Ishikawa (cell line): ENCODE measurements around the gene HOXA4.

ENCODE experiments used
- CEBPB ChIP-seq: IDR thresholded peaks from 2 replicates; pipeline ENCODE4 v1.6.1; 2012
- CREB1 ChIP-seq: IDR thresholded peaks from 2 replicates; pipeline ENCODE4 v1.6.1; 2012; ENCODE audit warnings: low read depth
- EGR1 ChIP-seq: IDR thresholded peaks from 2 replicates; pipeline ENCODE4 v1.6.1; 2012
- EP300 ChIP-seq: IDR thresholded peaks from 2 replicates; pipeline ENCODE4 v1.6.1; 2012; ENCODE audit warnings: borderline replicate concordance
- FOXM1 ChIP-seq: IDR thresholded peaks from 2 replicates; pipeline ENCODE4 v1.6.1; 2012; ENCODE audit warnings: low read depth, borderline replicate concordance
- MAX ChIP-seq: IDR thresholded peaks from 2 replicates; pipeline ENCODE4 v1.6.1; 2012
- NFIC ChIP-seq: IDR thresholded peaks from 2 replicates; pipeline ENCODE4 v1.6.1; 2012
- RAD21 ChIP-seq: IDR thresholded peaks from 2 replicates; pipeline ENCODE4 v1.6.1; 2012; ENCODE audit warnings: low read depth
- REST ChIP-seq: IDR thresholded peaks from 2 replicates; pipeline ENCODE4 v1.6.1; 2012; ENCODE audit warnings: low read depth, mild to moderate bottlenecking
- TAF1 ChIP-seq: IDR thresholded peaks from 2 replicates; pipeline ENCODE4 v1.6.1; 2012; ENCODE audit warnings: low read depth, mild to moderate bottlenecking
- TCF12 ChIP-seq: IDR thresholded peaks from 2 replicates; pipeline ENCODE4 v1.6.1; 2012; ENCODE audit warnings: low read depth
- TEAD4 ChIP-seq: IDR thresholded peaks from 2 replicates; pipeline ENCODE4 v1.6.1; 2012
- USF1 ChIP-seq: IDR thresholded peaks from 2 replicates; pipeline ENCODE4 v1.6.1; 2012
- YY1 ChIP-seq: IDR thresholded peaks from 2 replicates; pipeline ENCODE4 v1.6.1; 2012; ENCODE audit warnings: low read depth
- ZBTB7A ChIP-seq: IDR thresholded peaks from 2 replicates; pipeline ENCODE4 v1.6.1; 2012; ENCODE audit warnings: low read depth

The HOXA4 gene

GRCh38 chr7:27154369-27154768, 23.8 kb upstream of the HOXA4 start:
- TF ChIP-seq EGR1 (no peak), REST (no peak), TCF12 (no peak), CEBPB (no peak), TEAD4 (no peak), NFIC (no peak), TAF1 (no peak), EP300 (no peak), USF1 (no peak), YY1 (no peak), MAX (no peak), FOXM1 (no peak), ZBTB7A (no peak), RAD21 (no peak), CREB1 (no peak)

- TF ChIP-seq FOXM1, result no peak
- no peak for TF ChIP-seq TEAD4
- TF ChIP-seq REST, result no peak
- TF ChIP-seq CREB1, result no peak
- TF ChIP-seq NFIC, result no peak
- TF ChIP-seq TAF1, result no peak
- TF ChIP-seq YY1, result no peak
- no peak for TF ChIP-seq CEBPB
- TF ChIP-seq ZBTB7A, result no peak
- TF ChIP-seq USF1, result no peak
- no peak for TF ChIP-seq EP300
- no peak for TF ChIP-seq MAX
- TF ChIP-seq RAD21, result no peak
- no peak for TF ChIP-seq TCF12
- TF ChIP-seq EGR1, result no peak
These were observed 23.0 kb upstream of the HOXA4 start for GRCh38 chr7:27153526-27153925.

GRCh38 chr7:27152816-27153442, 22.4 kb upstream of the HOXA4 start:
- TF ChIP-seq TAF1, result no peak
- TF ChIP-seq TEAD4, result no peak
- no peak for TF ChIP-seq REST
- no peak for TF ChIP-seq MAX
- no peak for TF ChIP-seq TCF12
- no peak for TF ChIP-seq NFIC
- TF ChIP-seq FOXM1, result no peak
- TF ChIP-seq CREB1, result no peak
- no peak for TF ChIP-seq RAD21
- TF ChIP-seq ZBTB7A, result no peak
- TF ChIP-seq EP300, result no peak
- TF ChIP-seq CEBPB, result no peak
- no peak for TF ChIP-seq EGR1
